K562 (cell line): ENCODE measurements around the gene SASH3. TPM values are rescaled to one million over a fixed set of nuclear protein-coding genes. Genes with fewer than 3 reads are reported as not detected.

Source experiments
- ATAC-seq: fragments of 200-7000 bp; cut with Tn5 transposase; 3 replicates; pipeline ENCODE4 v1.9.1; 2020; ENCODE audit warnings: moderate library complexity
- BruUV-seq: library from RNA; stranded (reverse); fragments of 400-500 nt; replicated peaks from 2 replicates; lab custom pipeline; 2021; lab: Mats Ljungman, UMichigan
- CTCF ChIA-PET: fragments of 300-600 bp; formaldehyde crosslinking; extraction: SDS; loops from one replicate; lab custom pipeline; 2021; ENCODE audit warnings: low intra/inter-chr PET ratio; lab: Yijun Ruan, JAX
- POLR2A ChIA-PET: fragments of 300-600, 350-650 bp; sonication (Branson Sonifier 250); formaldehyde crosslinking; extraction: SDS; loops from one replicate; lab custom pipeline; 2021; ENCODE audit warnings: antibody characterized with exemption, inconsistent platforms; lab: Yijun Ruan, JAX
- DNase-seq, 4 experiments: peaks; one replicate each; pipeline versions ENCODE4 v3.0.0 to v3.0.0-alpha.2; 2011 to 2018; ENCODE audit warnings: low spot score in 3 of 4, mixed read lengths in 3 of 4; ENCODE audit errors: extremely low read depth in 1 of 4
- FAIRE-seq: peaks from 2 replicates; lab custom pipeline; 2011; peaks lifted over from hg19 to GRCh38; lab: Jason Lieb, UNC
- H2AFZ ChIP-seq: 2 replicates; pipeline ENCODE4 v1.6.0; 2011; ENCODE audit warnings: low read depth, low read length, control low read depth, inconsistent platforms
- H3K27ac ChIP-seq: fragments of 200-600 bp; 3 replicates; pipeline ENCODE4 v1.8.0; 2011; ENCODE audit warnings: low read depth, mild to moderate bottlenecking, control low read depth, inconsistent platforms, low read length, moderate library complexity, mixed read lengths; ENCODE audit errors: extremely low read depth
- H3K27me3 ChIP-seq, 2 experiments: fragments of 300-600 bp in 1 of 2; 2 replicates in 1 of 2; 3 replicates in 1 of 2; pipeline versions ENCODE4 v1.6.0 to v1.8.0; 2011; ENCODE audit warnings: inconsistent platforms in 2 of 2, low read length in 2 of 2, mild to moderate bottlenecking in 1 of 2, mixed read lengths in 1 of 2, moderate library complexity in 1 of 2; ENCODE audit not compliant: control insufficient read depth in 2 of 2, insufficient read depth in 2 of 2
- H3K36me3 ChIP-seq: fragments of 300-600 bp; 3 replicates; pipeline ENCODE4 v1.8.0; 2011; ENCODE audit warnings: mild to moderate bottlenecking, low read length, inconsistent platforms; ENCODE audit not compliant: control insufficient read depth, insufficient read depth
- H3K4me1 ChIP-seq, 2 experiments: fragments of 200-600 bp in 1 of 2; replicated peaks in 1 of 2; 2 replicates in 1 of 2; 3 replicates in 1 of 2; pipeline versions ENCODE4 v1.5.1 to v1.8.0; 2011; ENCODE audit warnings: inconsistent platforms in 2 of 2, low read length in 2 of 2, mild to moderate bottlenecking in 1 of 2, mixed read lengths in 1 of 2, moderate library complexity in 1 of 2; ENCODE audit not compliant: control insufficient read depth in 2 of 2, insufficient read depth in 2 of 2
- H3K4me2 ChIP-seq: 2 replicates; pipeline ENCODE4 v1.6.1; 2011; ENCODE audit warnings: low read length, control low read depth, inconsistent platforms, mixed read lengths; ENCODE audit not compliant: insufficient read depth
- H3K4me3 ChIP-seq: fragments of 200-600 bp; sonication (generic), shearing (Covaris generic); 2 replicates; pipeline ENCODE4 v1.5.1; 2016; ENCODE audit warnings: control low read depth, inconsistent platforms
- H3K79me2 ChIP-seq: fragments of 200-600 bp; 3 replicates; pipeline ENCODE4 v1.8.0; 2011; ENCODE audit warnings: low read length, inconsistent platforms; ENCODE audit not compliant: control insufficient read depth, insufficient read depth
- H3K9ac ChIP-seq, 2 experiments: 2 replicates each; pipeline versions ENCODE4 v1.6.0 to v1.6.1; 2011; ENCODE audit warnings: low read depth in 2 of 2, low read length in 2 of 2, control low read depth in 1 of 2, inconsistent platforms in 1 of 2, mild to moderate bottlenecking in 1 of 2, mixed read lengths in 1 of 2; ENCODE audit not compliant: insufficient read depth in 1 of 2
- H3K9me1 ChIP-seq: one replicate; pipeline ENCODE4 v1.6.0; 2011; ENCODE audit warnings: inconsistent platforms, mild to moderate bottlenecking, low read length, moderate library complexity; ENCODE audit not compliant: control insufficient read depth, insufficient read depth
- H3K9me3 ChIP-seq: replicated peaks from 2 replicates; pipeline ENCODE4 v1.5.1; 2011; ENCODE audit warnings: low read depth, low read length, inconsistent platforms; ENCODE audit not compliant: control insufficient read depth, insufficient read depth
- H4K20me1 ChIP-seq: replicated peaks from 2 replicates; pipeline ENCODE4 v1.6.1; 2011; ENCODE audit warnings: low read length, inconsistent platforms, mixed read lengths; ENCODE audit not compliant: control insufficient read depth, insufficient read depth
- FOSL1 ChIP-seq: fragments of 200-800 bp; sonication (Bioruptor generic); conservative IDR thresholded peaks from 2 replicates; pipeline ENCODE4 v1.6.1; 2016; ENCODE audit warnings: missing genetic modification characterization, missing compliant biosample characterization
- FOXM1 ChIP-seq, 2 experiments: fragments of 450-650 bp in 1 of 2; sonication (generic) in 1 of 2; formaldehyde crosslinking in 1 of 2; IDR thresholded peaks; 2 replicates each; pipeline versions ENCODE4 v1.6.1 to v1.9.0; 2017 to 2022; ENCODE audit warnings: low read depth in 2 of 2, mild to moderate bottlenecking in 2 of 2, missing genetic modification reagents in 1 of 2, moderate library complexity in 1 of 2
- KLF16 ChIP-seq: IDR thresholded peaks from 2 replicates; pipeline ENCODE4 v1.6.1; 2016; ENCODE audit warnings: antibody characterized with exemption
- MYBL2 ChIP-seq, 2 experiments: fragments of 450-650 bp in 1 of 2; sonication (generic) in 1 of 2; formaldehyde crosslinking in 1 of 2; IDR thresholded peaks; 2 replicates each; pipeline versions ENCODE4 v1.6.1 to v1.8.1; 2017 to 2022; ENCODE audit warnings: borderline replicate concordance in 1 of 2, inconsistent platforms in 1 of 2, low read depth in 1 of 2, mild to moderate bottlenecking in 1 of 2, missing genetic modification reagents in 1 of 2, moderate library complexity in 1 of 2
- NCOR1 ChIP-seq: fragments of 450-650 bp; IDR thresholded peaks from 2 replicates; pipeline ENCODE4 v1.6.1; 2016; ENCODE audit warnings: mild to moderate bottlenecking, moderate library complexity
- RAD51 ChIP-seq: fragments of 450-650 bp; IDR thresholded peaks from 2 replicates; pipeline ENCODE4 v1.7.1; 2016; ENCODE audit warnings: low read depth, mild to moderate bottlenecking, borderline replicate concordance
- SMARCA4 ChIP-seq: fragments of 450-650 bp; IDR thresholded peaks from 2 replicates; pipeline ENCODE4 v1.6.1; 2016
- SMARCB1 ChIP-seq: IDR thresholded peaks from 2 replicates; pipeline ENCODE4 v1.6.1; 2011; ENCODE audit warnings: improper control_type of control experiment, low read depth; ENCODE audit not compliant: insufficient read length
- SPI1 ChIP-seq: IDR thresholded peaks from 2 replicates; pipeline ENCODE4 v1.6.1; 2011; ENCODE audit warnings: low read depth, low read length, control low read depth, borderline replicate concordance
- SUPT5H ChIP-seq: fragments of 450-650 bp; IDR thresholded peaks from 2 replicates; pipeline ENCODE4 v1.6.1; 2016
- TAF1 ChIP-seq: IDR thresholded peaks from 2 replicates; pipeline ENCODE4 v1.6.1; 2011; ENCODE audit warnings: mild to moderate bottlenecking, low read length, moderate library complexity; ENCODE audit not compliant: insufficient read depth, control insufficient read depth, severe bottlenecking; ENCODE audit errors: extremely low read depth
- TCFL5 ChIP-seq: fragments of 250-450 bp; sonication (Bioruptor Pico); conservative IDR thresholded peaks from 2 replicates; pipeline ENCODE4 v1.6.1; 2021; ENCODE audit warnings: mild to moderate bottlenecking, moderate library complexity, matching md5 sums
- TEAD1 ChIP-seq, 2 experiments: fragments of 450-650 bp in 1 of 2; sonication (generic) in 1 of 2; formaldehyde crosslinking; IDR thresholded peaks; 2 replicates each; pipeline versions ENCODE4 v1.4.0 to v1.8.0; 2020 to 2022; ENCODE audit warnings: mild to moderate bottlenecking in 2 of 2, missing genetic modification reagents in 1 of 2
- TGIF2 ChIP-seq: sonication (generic); formaldehyde crosslinking; IDR thresholded peaks from 2 replicates; pipeline ENCODE4 v1.8.1; 2022; ENCODE audit warnings: mild to moderate bottlenecking, missing genetic modification reagents, moderate library complexity
- THRAP3 ChIP-seq: fragments of 450-650 bp; IDR thresholded peaks from 2 replicates; pipeline ENCODE4 v1.6.1; 2016; ENCODE audit warnings: mild to moderate bottlenecking, inconsistent platforms, borderline replicate concordance
- ZBTB9 ChIP-seq: fragments of 450-650 bp; formaldehyde crosslinking; IDR thresholded peaks from 2 replicates; pipeline ENCODE4 v1.4.0; 2020; ENCODE audit warnings: mild to moderate bottlenecking, moderate library complexity
- ZNF445 ChIP-seq: fragments of 250-450 bp; sonication (Bioruptor Pico); IDR thresholded peaks from 2 replicates; pipeline ENCODE4 v1.4.0; 2020; ENCODE audit warnings: low read depth, mild to moderate bottlenecking, moderate library complexity
- ZNF830 ChIP-seq: fragments of 250-450 bp; sonication (Bioruptor Pico); IDR thresholded peaks from 2 replicates; pipeline ENCODE4 v1.5.0; 2021; ENCODE audit warnings: mild to moderate bottlenecking
- WGBS: fragments of 100-300 bp; shearing (Covaris generic); methylation state at CpG from one replicate; pipeline ENCODE4 v1.1.6; 2016; ENCODE audit warnings: low coverage, mixed read lengths; ENCODE audit not compliant: insufficient coverage; ENCODE audit errors: missing lambda C conversion rate; 5-methylcytosine and 5-hydroxymethylcytosine counted together
- in situ Hi-C: fragments of 300-500 bp; cut with MboI; formaldehyde crosslinking; loops from 4 replicates; pipeline ENCODE4 v1.15.0; 2018; ENCODE audit warnings: inconsistent platforms, mixed read lengths
- intact Hi-C: fragments of 100-400 bp; cut with micrococcal nuclease; formaldehyde crosslinking; loops from 2 replicates; pipeline ENCODE4 v1.14.2; 2022
- polyA plus RNA-seq, 8 experiments: library from polyadenylated mRNA; depleted of rRNA in 4 of 8; stranded (reverse) in 5 of 8; unstranded in 3 of 8; fragments of >200 nt; fragmentation: Nextera tagmentation in 2 of 8; fragmentation: Illumina TruSeq in 1 of 8; extraction: Ambion mirVana in 2 of 8; extraction: Trizol in 1 of 8; gene quantifications; 2 replicates each; pipeline versions ENCODE4 v1.2.1 to v1.2.3, GENCODE V29; 2011 to 2014; ENCODE audit warnings: inconsistent platforms in 1 of 8, missing spikeins in 1 of 8
- total RNA-seq, 7 experiments: library from RNA; depleted of rRNA in 6 of 7; stranded (reverse); fragments of >200 nt in 6 of 7; fragmentation: Illumina TruSeq in 2 of 7; extraction: Trizol in 2 of 7; gene quantifications; 2 replicates each; pipeline versions ENCODE4 v1.2.1 to v1.2.3, GENCODE V29; 2011 to 2021; ENCODE audit warnings: low replicate concordance in 1 of 7
- TF ChIP-seq, protein P1 (sequence below): fragments of 450-650 bp; IDR thresholded peaks from 2 replicates; pipeline ENCODE4 v1.6.1; 2016; ENCODE audit warnings: low read depth, mild to moderate bottlenecking, moderate library complexity
- TF ChIP-seq, protein P2 (sequence below): sonication (generic); formaldehyde crosslinking; IDR thresholded peaks from 2 replicates; pipeline ENCODE4 v1.9.0; 2022; ENCODE audit warnings: mild to moderate bottlenecking, missing genetic modification reagents
- TF ChIP-seq, protein P3 (sequence below): sonication (generic); formaldehyde crosslinking; IDR thresholded peaks from 2 replicates; pipeline ENCODE4 v1.8.0; 2022; ENCODE audit warnings: missing genetic modification reagents, mild to moderate bottlenecking, borderline replicate concordance

SASH3 gene
- total and polyA plus RNA-seq, 9 of the 15 experiments (the other 6 are each of a cell fraction or from before 2014, with no cell fraction given), result 0.03 to 0.72 (median 0.08) TPM

GRCh38 chrX:129786210-129786651 lies 6.5 kb downstream of the SASH3 start:
- Histone ChIP-seq H3K4me3 (no peak overlapping the region), H3K4me1 (peaks cover 13 to 15% of the 10 kb centered on the region in 2 experiments; a peak in 4 of 5 replicates), H2AFZ (no peak overlapping the region), H4K20me1 (no peaks in the 10 kb centered on the region), H3K79me2 (no peaks in the 10 kb centered on the region), H3K4me2 (peak overlapping the region; percentile 53), H3K9me3 (no peaks in the 10 kb centered on the region), H3K9me1 (no peaks in the 10 kb centered on the region), H3K9ac (no peak overlapping the region), H3K27ac (no peak overlapping the region), H3K36me3 (no peaks in the 10 kb centered on the region), H3K27me3 (no peaks in the 10 kb centered on the region)
- no peak for FAIRE-seq
- ATAC-seq, result peak; percentile 43
- in situ Hi-C loops, result no loop called here
- ChIA-PET POLR2A (no interaction called here), CTCF (no interaction called here)
- no TSS peak for BruUV-seq
- 0% methylated on average over 3 of the region's 3 CpGs for WGBS
- DNase-seq, result peak in 3 of 4 experiments; percentile 50 to 56 (median 50)
- intact Hi-C loops, result no loop called here
- TF ChIP-seq RAD51 (no peak), THRAP3 (no peak), TCFL5 (CRISPR knock-in tag) (no peak), SMARCB1 (no peak), TEAD1 (CRISPR knock-in tag; IDR thresholded peaks at IDR 0.05) (0 out of 4 replicates have a peak, but pooled peaks of 1 of the 2 experiments have one; percentile 15), KLF16 (0 out of 2 replicates have a peak, but pooled peaks have one; percentile 45), ZBTB9 (CRISPR knock-in tag) (0 out of 2 replicates have a peak, but pooled peaks have one; percentile 16), SPI1 (peak; percentile 64; the same call in 1 of the 2 replicates), ZNF445 (no peak), SUPT5H (no peak), ZNF830 (CRISPR knock-in tag) (no peak), SMARCA4 (peak; percentile 69), FOSL1 (0 out of 2 replicates have a peak, but pooled peaks have one; percentile 17), MYBL2 (IDR thresholded peaks at IDR 0.05; ENCODE audit: low read depth) (no peak), MYBL2 (CRISPR knock-in tag; IDR thresholded peaks at IDR 0.05; ENCODE audit: borderline replicate concordance) (no peak), TGIF2 (CRISPR knock-in tag) (no peak), TAF1 (no peak), FOXM1 (IDR thresholded peaks at IDR 0.05; ENCODE audit: low read depth) (peak; percentile 31; the same call in 1 of the 2 replicates), FOXM1 (CRISPR knock-in tag; IDR thresholded peaks at IDR 0.05; ENCODE audit: low read depth) (no peak), NCOR1 (peak; percentile 68)
- TF ChIP-seq, protein P1, sequence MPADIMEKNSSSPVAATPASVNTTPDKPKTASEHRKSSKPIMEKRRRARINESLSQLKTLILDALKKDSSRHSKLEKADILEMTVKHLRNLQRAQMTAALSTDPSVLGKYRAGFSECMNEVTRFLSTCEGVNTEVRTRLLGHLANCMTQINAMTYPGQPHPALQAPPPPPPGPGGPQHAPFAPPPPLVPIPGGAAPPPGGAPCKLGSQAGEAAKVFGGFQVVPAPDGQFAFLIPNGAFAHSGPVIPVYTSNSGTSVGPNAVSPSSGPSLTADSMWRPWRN, result no peak
- TF ChIP-seq, protein P2, sequence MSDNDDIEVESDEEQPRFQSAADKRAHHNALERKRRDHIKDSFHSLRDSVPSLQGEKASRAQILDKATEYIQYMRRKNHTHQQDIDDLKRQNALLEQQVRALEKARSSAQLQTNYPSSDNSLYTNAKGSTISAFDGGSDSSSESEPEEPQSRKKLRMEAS (CRISPR knock-in tag), result no peak
- TF ChIP-seq, protein P3, sequence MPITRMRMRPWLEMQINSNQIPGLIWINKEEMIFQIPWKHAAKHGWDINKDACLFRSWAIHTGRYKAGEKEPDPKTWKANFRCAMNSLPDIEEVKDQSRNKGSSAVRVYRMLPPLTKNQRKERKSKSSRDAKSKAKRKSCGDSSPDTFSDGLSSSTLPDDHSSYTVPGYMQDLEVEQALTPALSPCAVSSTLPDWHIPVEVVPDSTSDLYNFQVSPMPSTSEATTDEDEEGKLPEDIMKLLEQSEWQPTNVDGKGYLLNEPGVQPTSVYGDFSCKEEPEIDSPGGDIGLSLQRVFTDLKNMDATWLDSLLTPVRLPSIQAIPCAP (CRISPR knock-in tag), result no peak
